Measurements from ENCODE around the gene OR2F1. TPM values are rescaled to one million over a fixed set of nuclear protein-coding genes. Genes with fewer than 3 reads are reported as not detected.

Gene OR2F1
- total RNA-seq, 3 donors from 2014 or later, result not detected

DNA sequence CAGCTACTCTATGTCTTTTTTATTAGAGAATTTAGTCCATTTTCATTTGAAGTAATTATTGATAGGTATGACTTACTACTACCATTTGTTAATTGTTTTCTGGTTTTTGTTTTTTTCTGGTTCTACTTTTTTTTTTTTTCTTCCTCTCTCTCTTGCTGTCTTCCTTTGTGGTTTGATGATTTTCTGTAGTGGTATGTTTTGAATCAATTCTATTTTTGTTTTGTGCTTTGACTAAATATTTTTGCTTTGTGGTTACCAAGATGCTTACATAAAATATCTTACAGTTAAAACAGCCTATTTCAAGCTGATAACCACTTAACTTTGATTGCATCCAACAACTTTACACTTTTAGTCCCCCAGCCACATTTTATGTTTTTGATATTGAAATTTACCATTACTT lies 22.9 kb upstream of the OR2F1 start:
- H3K4me1 ChIP-seq (ENCODE audit: low read depth), result no peaks in the 10 kb centered on the region

DNA sequence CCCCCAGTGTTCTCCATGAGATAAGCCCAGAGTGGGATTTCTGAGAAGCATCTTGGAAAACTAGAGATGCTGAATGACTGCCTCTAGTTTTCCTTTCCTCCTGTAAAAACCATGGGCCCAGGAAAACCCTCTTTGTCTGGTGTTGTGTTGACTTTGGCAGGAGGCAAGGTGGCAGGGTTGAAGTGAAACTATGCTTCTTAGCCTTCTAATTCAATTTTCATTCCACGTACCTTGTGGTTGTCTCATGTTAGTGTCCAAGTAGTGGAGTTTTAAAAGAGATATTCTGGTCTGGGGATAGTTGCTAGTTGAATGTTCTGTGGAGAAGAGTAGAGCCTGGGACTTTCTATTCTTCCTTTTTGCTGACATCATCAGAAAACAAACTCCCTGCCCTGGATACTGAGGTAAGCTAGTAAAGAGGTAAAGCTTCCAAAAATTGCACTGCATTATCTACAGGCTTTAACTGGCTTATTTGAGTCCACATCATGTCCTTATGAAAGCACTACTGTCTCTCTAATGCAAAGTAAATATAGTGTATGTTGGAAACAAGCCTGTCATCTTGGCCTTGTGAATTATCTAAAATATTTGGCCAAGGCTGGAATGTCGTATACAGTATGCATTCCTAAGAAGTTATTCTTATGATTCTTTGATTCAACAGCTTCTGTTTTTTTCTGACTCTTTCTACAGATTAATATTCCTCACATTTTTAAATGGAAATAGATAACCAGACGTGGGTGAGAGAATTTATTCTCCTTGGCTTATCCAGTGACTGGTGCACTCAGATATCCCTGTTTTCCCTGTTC lies 19.9 kb upstream of the OR2F1 start, which contains the start of gene OR2F2:
TSS of gene OR2F2 (plus strand) at position 708 of the 800 bp plus-strand sequence. CDS start at position 708, 0 bp downstream.
- no peak for ATAC-seq

More for the DNA sequence above, 22.9 kb upstream of the OR2F1 start:
- H3K9me3 ChIP-seq, result no peaks in the 10 kb centered on the region
- no peak for ATAC-seq
- no peak overlapping the region for H3K4me3 ChIP-seq
- no peak for DNase-seq
- TF ChIP-seq, protein P1, sequence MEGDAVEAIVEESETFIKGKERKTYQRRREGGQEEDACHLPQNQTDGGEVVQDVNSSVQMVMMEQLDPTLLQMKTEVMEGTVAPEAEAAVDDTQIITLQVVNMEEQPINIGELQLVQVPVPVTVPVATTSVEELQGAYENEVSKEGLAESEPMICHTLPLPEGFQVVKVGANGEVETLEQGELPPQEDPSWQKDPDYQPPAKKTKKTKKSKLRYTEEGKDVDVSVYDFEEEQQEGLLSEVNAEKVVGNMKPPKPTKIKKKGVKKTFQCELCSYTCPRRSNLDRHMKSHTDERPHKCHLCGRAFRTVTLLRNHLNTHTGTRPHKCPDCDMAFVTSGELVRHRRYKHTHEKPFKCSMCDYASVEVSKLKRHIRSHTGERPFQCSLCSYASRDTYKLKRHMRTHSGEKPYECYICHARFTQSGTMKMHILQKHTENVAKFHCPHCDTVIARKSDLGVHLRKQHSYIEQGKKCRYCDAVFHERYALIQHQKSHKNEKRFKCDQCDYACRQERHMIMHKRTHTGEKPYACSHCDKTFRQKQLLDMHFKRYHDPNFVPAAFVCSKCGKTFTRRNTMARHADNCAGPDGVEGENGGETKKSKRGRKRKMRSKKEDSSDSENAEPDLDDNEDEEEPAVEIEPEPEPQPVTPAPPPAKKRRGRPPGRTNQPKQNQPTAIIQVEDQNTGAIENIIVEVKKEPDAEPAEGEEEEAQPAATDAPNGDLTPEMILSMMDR (IDR thresholded peaks at IDR 0.05), result no peak
- H3K36me3 ChIP-seq (ENCODE audit: low read depth), result no peaks in the 10 kb centered on the region
- intact Hi-C loops (cut with DNase I, micrococcal nuclease), result no loop called here

GRCh38 chr7:143936087-143937009 lies 18.3 kb upstream of the OR2F1 start:
- ATAC-seq, result peak; percentile 38
- Histone ChIP-seq H3K4me1 (ENCODE audit: low read depth) (no peaks in the 10 kb centered on the region), H3K36me3 (ENCODE audit: low read depth) (no peaks in the 10 kb centered on the region), H3K4me3 (no peak overlapping the region), H3K9me3 (no peaks in the 10 kb centered on the region)
- no peak for DNase-seq
- intact Hi-C loops (cut with DNase I, micrococcal nuclease), result no loop called here
- TF ChIP-seq, protein P1 (IDR thresholded peaks at IDR 0.05), result no peak

More for the DNA sequence above, 19.9 kb upstream of the OR2F1 start, which contains the start of gene OR2F2:
- H3K4me1 ChIP-seq (ENCODE audit: low read depth), result no peaks in the 10 kb centered on the region
- intact Hi-C loops (cut with DNase I, micrococcal nuclease), result no loop called here
- DNase-seq, result no peak
- H3K36me3 ChIP-seq (ENCODE audit: low read depth), result no peaks in the 10 kb centered on the region
- no peak within 1 kb of the TSS for H3K4me3 ChIP-seq
- TF ChIP-seq, protein P1 (IDR thresholded peaks at IDR 0.05), result no peak
- H3K9me3 ChIP-seq, result no peaks in the 10 kb centered on the region

- no peak overlapping the region for H3K4me3 ChIP-seq
- TF ChIP-seq, protein P1 (IDR thresholded peaks at IDR 0.05), result no peak
- no peaks in the 10 kb centered on the region for H3K4me1 ChIP-seq (ENCODE audit: low read depth)
- H3K36me3 ChIP-seq (ENCODE audit: low read depth), result no peaks in the 10 kb centered on the region
- H3K9me3 ChIP-seq, result no peaks in the 10 kb centered on the region
- ATAC-seq (no peak), DNase-seq (no peak)
- intact Hi-C loops (cut with DNase I, micrococcal nuclease), result no loop called here
Observed at GRCh38 chr7:143938379-143939243, 16.0 kb upstream of the OR2F1 start.

DNA sequence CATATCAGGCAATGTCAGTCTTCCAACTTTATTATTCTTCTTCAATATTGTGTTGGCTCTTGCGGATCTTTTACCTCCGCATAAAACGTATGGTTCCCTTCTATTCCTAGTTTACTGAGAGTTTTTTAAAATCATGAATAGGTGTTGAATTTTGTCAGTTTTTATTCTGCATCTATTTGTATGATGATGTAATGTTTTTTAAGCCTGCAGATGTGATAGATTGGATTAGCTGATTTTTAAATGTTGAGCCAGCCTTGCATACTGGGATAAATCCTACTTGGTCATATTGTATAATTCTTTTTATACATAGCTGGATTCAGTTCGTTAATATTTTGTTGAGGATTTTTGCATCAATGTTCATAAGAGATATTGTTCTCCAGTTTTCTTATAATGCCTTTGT lies 9.2 kb upstream of the OR2F1 start:
- intact Hi-C loops (cut with DNase I, micrococcal nuclease), result no loop called here
- H3K9me3 ChIP-seq, result no peaks in the 10 kb centered on the region
- DNase-seq (no peak), ATAC-seq (no peak)
- TF ChIP-seq, protein P1 (IDR thresholded peaks at IDR 0.05), result no peak
- no peak overlapping the region for H3K4me3 ChIP-seq
- H3K4me1 ChIP-seq (ENCODE audit: low read depth), result no peaks in the 10 kb centered on the region
- H3K36me3 ChIP-seq (ENCODE audit: low read depth), result no peaks in the 10 kb centered on the region

Data from mucosa of descending colon (tissue), 3 donors.